Testis (tissue), 3 donors: ENCODE results near the gene CHST5. TPM values are rescaled to one million over a fixed set of nuclear protein-coding genes. Genes with fewer than 3 reads are reported as not detected.

Experiments
- DNase-seq: peaks from one replicate; pipeline ENCODE4 v3.0.0-alpha.2; 2019
- H3K27ac ChIP-seq, 2 donors: fragments of 200-600 bp; sonication (generic); one replicate each; pipeline ENCODE4 v1.5.1; 2019
- H3K27me3 ChIP-seq: fragments of 200-600 bp; sonication (generic); one replicate; pipeline ENCODE4 v1.5.1; 2019
- H3K36me3 ChIP-seq: fragments of 200-600 bp; sonication (generic); one replicate; pipeline ENCODE4 v1.5.1; 2017; ENCODE audit warnings: low read depth; ENCODE audit errors: missing control alignments
- H3K4me1 ChIP-seq: fragments of 200-600 bp; sonication (generic); one replicate; pipeline ENCODE4 v1.5.1; 2019
- H3K4me3 ChIP-seq, 2 donors: fragments of 200-600 bp; sonication (generic); one replicate each; pipeline ENCODE4 v1.5.1; 2017 to 2019
- H3K9me3 ChIP-seq: fragments of 200-600 bp; sonication (generic); one replicate; pipeline ENCODE4 v1.5.1; 2017
- CTCF ChIP-seq, 3 experiments: fragments of 450-650 bp in 2 of 3; fragments of 200-600 bp in 1 of 3; sonication (generic) in 1 of 3; IDR thresholded peaks; one replicate each; pipeline ENCODE4 v1.5.1; 2016 to 2019; ENCODE audit warnings: antibody characterized with exemption in 3 of 3, mild to moderate bottlenecking in 2 of 3, moderate library complexity in 1 of 3
- POLR2A ChIP-seq: fragments of 450-650 bp; IDR thresholded peaks from one replicate; pipeline ENCODE4 v1.6.1; 2017; ENCODE audit warnings: antibody characterized with exemption, mild to moderate bottlenecking, moderate library complexity
- WGBS, 2 donors: methylation state at CpG; one replicate each; pipeline ENCODE4 v1.1.5; 2018; 5-methylcytosine and 5-hydroxymethylcytosine counted together
- intact Hi-C: fragments of 100-400 bp; cut with DNase I; formaldehyde crosslinking; loops from one replicate; pipeline ENCODE4 v1.15.1; 2023; ENCODE audit warnings: low total_unique reads
- polyA plus RNA-seq: library from polyadenylated mRNA; stranded (reverse); fragments of 350-450 nt; fragmentation: Illumina TruSeq; extraction: RNeasy Lipid Tissue Mini Kit (QIAGEN cat#74804); gene quantifications from one replicate; pipeline ENCODE4 v1.2.3, GENCODE V29; 2014; ENCODE audit warnings: low read depth, low replicate concordance; ENCODE audit not compliant: insufficient read depth
- total RNA-seq, 2 donors: library from RNA; depleted of rRNA; stranded (reverse); fragments of >200 nt; gene quantifications; one replicate each; pipeline ENCODE4 v1.2.3, GENCODE V29; 2016

Gene CHST5
- total and polyA plus RNA-seq, 3 donors from 2014 or later = 0.26 to 0.74 (median 0.55) TPM

- DNase-seq = no peak
- no peak overlapping the region for H3K4me3 ChIP-seq
- H3K36me3 ChIP-seq = no peaks in the 10 kb centered on the region
- H3K27me3 ChIP-seq = no peaks in the 10 kb centered on the region
- intact Hi-C loops = no loop called here
- no peak overlapping the region for H3K27ac ChIP-seq
- no peak for TF ChIP-seq POLR2A
- TF ChIP-seq CTCF (IDR thresholded peaks at IDR 0.05) = no peak
- peaks cover 4% of the 10 kb centered on the region for H3K4me1 ChIP-seq
- 79 to 83% methylated on average over 9 of the region's 9 CpGs for WGBS, 2 donors
- no peaks in the 10 kb centered on the region for H3K9me3 ChIP-seq
Measured at GRCh38 chr16:75486014-75486675, 49.8 kb downstream of the CHST5 start.

- H3K9me3 ChIP-seq = no peaks in the 10 kb centered on the region
- WGBS, 2 donors = 59 to 63% methylated on average over 7 of the region's 7 CpGs
- H3K27ac ChIP-seq = no peak overlapping the region
- TF ChIP-seq POLR2A (no peak), CTCF (IDR thresholded peaks at IDR 0.05) (no peak)
- intact Hi-C loops = no loop called here
- H3K27me3 ChIP-seq = no peaks in the 10 kb centered on the region
- peaks cover 4% of the 10 kb centered on the region for H3K4me1 ChIP-seq
- DNase-seq = no peak
- no peaks in the 10 kb centered on the region for H3K36me3 ChIP-seq
- no peak overlapping the region for H3K4me3 ChIP-seq
Measured at GRCh38 chr16:75485230-75486013, 50.5 kb downstream of the CHST5 start.

GRCh38 chr16:75483222-75483621, 52.7 kb downstream of the CHST5 start:
- Histone ChIP-seq H3K27ac (no peak overlapping the region), H3K9me3 (no peaks in the 10 kb centered on the region), H3K4me3 (no peak overlapping the region), H3K4me1 (no peaks in the 10 kb centered on the region), H3K36me3 (no peaks in the 10 kb centered on the region), H3K27me3 (no peaks in the 10 kb centered on the region)
- no peak for DNase-seq
- intact Hi-C loops = no loop called here
- TF ChIP-seq CTCF (IDR thresholded peaks at IDR 0.05) = no peak
- no peak for TF ChIP-seq POLR2A
- WGBS, 2 donors = 88 to 90% methylated on average over 2 of the region's 2 CpGs

- WGBS, 2 donors = 74 to 80% methylated on average over 13 to 14 of the region's 14 CpGs
- H3K4me1 ChIP-seq = no peaks in the 10 kb centered on the region
- DNase-seq = no peak
- no peaks in the 10 kb centered on the region for H3K27me3 ChIP-seq
- no peak overlapping the region for H3K27ac ChIP-seq
- no peaks in the 10 kb centered on the region for H3K9me3 ChIP-seq
- TF ChIP-seq CTCF (IDR thresholded peaks at IDR 0.05) (no peak), POLR2A (no peak)
- intact Hi-C loops = no loop called here
- H3K36me3 ChIP-seq = no peaks in the 10 kb centered on the region
- no peak overlapping the region for H3K4me3 ChIP-seq
Measured at GRCh38 chr16:75482434-75483205, 53.3 kb downstream of the CHST5 start.
